Inflammatory macrophage treated with lipopolysaccharide for 4 hours (primary cell): ENCODE data around the gene SUPT4H1.

Experiments
- DNase-seq: peaks from one replicate; pipeline ENCODE4 v3.0.0-alpha.2; 2020

The SUPT4H1 gene

DNA sequence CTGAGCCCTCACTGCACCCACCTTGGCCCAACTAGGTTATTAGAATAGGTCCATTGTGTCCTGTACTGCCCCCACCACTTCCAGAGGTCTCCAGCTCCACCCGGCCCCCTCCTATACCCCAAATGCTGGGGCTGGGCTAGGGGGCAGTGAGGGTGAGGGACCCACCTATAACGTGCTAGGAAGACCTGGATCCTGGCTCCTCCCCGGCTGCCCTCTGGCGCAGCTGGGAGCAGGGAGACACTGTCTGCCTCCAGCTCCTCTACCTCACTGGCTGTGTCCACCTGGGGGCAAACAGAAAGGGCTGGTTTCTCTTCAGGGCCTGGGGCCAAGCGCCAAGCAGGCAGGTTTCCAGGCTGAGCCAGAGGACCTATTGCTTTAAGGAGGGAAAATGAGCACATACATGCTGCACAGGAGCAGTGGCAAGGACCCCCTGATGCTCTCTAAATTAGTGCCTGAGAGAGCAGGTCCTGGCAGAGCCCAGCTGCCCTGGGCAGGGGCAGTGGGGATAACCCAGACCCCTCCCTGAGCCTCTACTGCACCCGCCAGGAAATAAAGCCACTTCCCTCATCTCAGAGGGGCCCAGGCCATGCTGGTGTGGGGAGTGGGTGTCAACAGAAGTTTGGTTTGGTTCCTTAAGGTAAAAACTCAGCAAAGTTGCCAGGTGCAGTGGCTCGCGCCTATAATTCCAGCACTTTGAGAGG lies 35.6 kb downstream of the SUPT4H1 start:
- DNase-seq, result no peak

- no peak for DNase-seq
Measured at GRCh38 chr17:58315750-58316149, 36.3 kb downstream of the SUPT4H1 start.

GRCh38 chr17:58315281-58315711 lies 36.7 kb downstream of the SUPT4H1 start:
- DNase-seq, result no peak

GRCh38 chr17:58314706-58315015 lies 37.3 kb downstream of the SUPT4H1 start:
- no peak for DNase-seq

DNA sequence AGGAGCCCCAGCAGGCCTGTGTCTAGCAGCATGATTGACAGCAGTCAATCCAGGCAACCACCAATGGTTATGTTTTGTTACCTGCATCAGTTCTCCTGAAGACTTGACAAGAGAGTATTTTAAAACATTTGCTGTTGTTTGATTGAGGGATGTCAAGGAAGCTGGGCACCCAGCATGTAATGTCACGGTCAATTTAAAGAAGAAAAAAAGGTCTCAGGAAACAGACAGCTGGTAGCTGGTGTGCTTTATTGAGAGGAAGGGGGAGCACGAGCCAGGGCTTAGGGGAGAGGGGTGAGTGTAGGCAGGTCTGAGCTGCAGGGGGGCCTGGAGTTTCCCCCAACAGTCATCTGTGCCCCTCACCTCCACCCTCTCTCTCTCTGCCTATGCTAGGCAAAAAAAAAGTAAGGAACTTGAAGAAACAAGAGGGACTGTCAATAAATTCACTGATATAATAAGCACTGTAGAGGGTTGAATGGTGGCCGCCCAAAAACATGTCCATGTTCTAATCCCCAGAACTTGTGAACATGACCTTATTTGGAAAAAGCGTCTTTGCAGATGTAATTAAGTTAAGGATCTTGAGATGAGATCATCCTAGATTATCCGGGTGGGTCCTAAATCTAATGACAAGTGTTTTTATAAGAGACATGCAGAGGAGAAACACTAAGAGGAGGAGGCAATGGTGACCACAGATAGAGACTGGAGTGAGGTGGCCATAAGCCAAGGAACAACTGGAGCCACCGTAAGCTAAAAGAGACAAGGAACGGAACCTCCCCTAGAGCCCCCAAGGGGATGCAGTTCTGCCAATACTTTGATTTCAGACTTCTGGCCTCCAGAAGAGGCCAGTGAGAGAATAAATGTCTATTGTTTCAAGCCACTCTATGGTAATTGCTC lies 37.9 kb downstream of the SUPT4H1 start:
- no peak for DNase-seq

DNA sequence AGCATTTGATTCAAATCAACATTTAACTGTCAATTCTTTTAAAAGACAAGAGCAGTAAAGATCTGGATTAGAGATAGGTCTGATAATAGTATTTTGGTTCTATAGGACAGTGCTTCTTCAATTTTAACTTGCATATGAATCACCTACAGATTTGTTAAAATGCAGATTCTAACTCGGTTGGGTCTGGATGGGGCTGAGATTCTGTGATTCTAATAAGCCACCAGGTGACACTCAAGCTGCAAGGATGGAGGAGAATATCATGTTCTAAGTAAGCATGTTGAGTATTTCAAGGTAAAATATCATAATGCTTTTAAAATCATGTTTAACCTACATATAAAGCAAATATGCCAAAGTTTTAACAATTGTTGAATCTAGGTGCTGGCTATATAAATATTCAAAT lies 39.2 kb downstream of the SUPT4H1 start:
- no peak for DNase-seq

DNA sequence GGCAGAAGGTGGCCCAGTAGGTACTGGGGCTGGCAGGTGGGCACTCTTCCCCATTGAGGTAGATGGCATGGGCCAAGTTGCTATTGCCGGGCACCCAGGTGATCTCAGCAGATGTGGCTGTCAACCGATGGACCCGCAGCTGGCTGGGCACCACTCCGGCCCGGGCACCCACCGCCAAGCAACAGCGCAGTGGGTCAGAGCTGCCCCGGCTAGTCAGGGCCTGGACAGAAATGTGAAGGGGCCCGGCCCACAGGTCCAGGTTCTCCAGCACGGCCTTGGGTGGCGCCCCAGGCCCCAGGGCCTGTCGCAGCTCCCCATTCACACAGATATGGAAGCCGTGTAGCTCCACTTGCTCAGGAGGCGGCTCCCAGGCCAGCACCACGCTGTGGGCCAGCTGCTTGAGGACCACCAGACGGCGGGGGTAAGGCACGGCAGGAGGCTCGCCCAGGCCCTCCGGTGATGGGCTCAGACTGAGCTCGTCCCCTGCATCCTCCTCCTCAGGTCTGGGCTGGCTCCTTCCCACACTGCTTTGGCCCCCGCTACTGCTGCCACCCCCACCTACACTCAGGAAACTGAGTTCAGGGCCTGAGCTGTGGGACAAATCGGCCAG lies 39.9 kb downstream of the SUPT4H1 start:
- DNase-seq, result no peak

DNA sequence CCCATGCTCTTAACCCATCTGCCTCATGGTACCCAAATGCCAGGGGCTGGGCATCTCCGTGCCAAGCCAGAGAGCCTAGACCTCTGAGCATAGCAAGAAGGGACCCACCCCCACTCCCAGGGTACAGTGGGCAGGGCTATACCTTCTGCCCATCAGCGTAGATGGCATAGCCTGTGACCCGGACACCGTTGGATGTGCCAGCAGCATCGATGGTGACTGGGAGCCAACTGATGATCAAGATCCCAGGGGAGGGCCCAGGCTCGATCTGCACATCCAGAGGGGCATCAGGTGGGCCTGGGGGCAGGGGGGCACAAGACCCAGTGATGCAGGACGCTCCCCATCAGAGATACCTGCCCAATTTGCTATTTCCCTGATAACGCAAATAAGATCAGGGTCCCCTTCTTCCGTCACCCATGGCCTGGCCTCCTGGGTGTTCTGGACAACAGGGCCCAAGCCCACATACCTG lies 40.5 kb downstream of the SUPT4H1 start:
- DNase-seq, result no peak

- DNase-seq, result no peak
Measured at GRCh38 chr17:58310511-58311428, 41.2 kb downstream of the SUPT4H1 start.

DNA sequence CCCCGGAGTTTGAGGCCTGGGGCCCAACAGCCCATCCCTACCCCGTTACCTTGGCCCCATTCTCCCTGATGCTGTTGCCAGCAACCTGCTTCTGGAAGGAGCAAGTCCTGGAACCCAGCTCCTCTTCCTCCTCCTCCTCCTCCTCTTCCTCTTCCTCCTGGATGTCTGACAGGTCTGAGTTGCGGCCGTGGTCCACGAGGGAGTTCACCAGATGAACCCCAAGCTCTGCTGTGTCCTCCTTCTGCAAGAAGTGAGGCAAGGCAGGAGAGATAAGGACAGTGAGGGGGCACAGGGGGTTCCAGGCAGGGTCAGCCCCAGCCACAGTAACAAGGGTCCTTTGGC lies 42.1 kb downstream of the SUPT4H1 start:
- no peak for DNase-seq

DNA sequence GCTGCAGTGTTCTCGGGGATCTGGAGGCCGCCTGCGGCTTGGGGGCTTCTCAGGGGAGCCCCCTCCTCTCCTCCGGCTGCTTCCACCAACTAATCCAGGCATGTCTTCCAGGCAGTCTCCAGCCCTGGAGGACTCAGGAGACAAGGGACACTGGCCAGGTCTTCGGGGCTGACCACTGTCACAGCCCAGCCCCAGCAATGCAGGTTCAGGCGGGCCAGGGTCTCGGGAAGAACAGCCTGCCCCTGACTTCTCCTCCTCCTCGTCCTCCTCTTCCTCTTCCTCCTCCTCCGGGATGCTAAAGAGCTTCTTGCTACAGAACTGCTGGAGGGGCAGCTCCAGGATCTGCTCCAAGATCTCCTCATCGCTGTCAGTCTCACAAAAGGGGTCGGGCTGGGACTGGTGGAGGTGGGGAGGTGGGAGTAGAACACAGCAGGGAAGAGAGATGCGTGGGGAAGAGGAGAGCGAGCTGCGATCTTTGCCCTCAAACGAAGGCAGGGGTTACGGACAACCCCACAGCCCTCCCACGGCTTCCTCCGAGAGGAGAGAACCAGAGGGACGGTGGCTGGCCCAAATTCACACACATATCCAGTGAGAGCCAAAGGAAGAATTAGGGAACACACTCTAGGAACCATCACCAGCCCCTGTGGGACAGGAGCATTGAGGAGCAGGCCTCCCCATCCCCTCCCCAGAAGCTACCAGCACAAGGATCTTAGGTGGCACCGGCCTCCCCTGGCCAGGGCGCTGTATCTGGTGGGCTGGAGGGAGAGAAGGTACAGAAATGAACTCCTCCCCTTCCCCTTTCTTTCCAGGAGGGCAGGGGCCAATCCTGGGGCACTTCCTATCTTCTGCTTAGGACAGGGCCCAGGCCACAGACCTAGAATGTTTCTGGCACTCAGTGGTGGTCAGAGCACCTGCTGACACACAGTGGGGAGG lies 42.8 kb downstream of the SUPT4H1 start:
- no peak for DNase-seq

- DNase-seq, result peak; percentile 66
Measured at GRCh38 chr17:58308173-58308984, 43.6 kb downstream of the SUPT4H1 start.

GRCh38 chr17:58307468-58308172 lies 44.4 kb downstream of the SUPT4H1 start:
- DNase-seq, result no peak

GRCh38 chr17:58306131-58306951 lies 45.7 kb downstream of the SUPT4H1 start:
- no peak for DNase-seq

DNA sequence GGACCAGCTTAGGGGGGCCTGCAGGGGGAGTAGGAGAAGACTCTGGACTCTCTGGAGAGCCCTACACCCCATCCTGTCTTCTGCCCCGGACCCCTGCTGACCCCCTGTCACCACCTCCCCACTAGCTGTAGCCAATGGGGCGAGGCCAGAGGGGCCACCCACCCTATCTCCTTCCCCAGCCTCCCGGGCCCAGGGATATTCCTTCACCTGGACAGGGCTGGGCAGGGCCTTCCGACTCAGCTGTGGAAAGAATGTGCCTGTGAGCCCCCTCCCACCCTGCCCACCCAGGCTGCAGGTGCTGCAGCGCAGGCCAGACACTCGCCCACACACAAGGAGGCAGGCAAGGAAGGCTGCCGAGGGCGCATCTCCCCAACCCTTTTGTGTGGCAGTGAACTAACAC lies 46.4 kb downstream of the SUPT4H1 start:
- no peak for DNase-seq

- DNase-seq, result no peak
Measured at GRCh38 chr17:58304750-58305486, 47.1 kb downstream of the SUPT4H1 start.

GRCh38 chr17:58303971-58304749 lies 47.8 kb downstream of the SUPT4H1 start:
- peak; percentile 47 for DNase-seq
